ENCODE measurements around the gene PPP1R3C.

GRCh38 chr10:91632671-91633550 lies at the start of gene PPP1R3C:
- TF ChIP-seq CTCF (IDR thresholded peaks at IDR 0.05), result peak; percentile 16 to 41 (median 31)
- peak; percentile 70 for TF ChIP-seq POLR2A (IDR thresholded peaks at IDR 0.05)
- TF ChIP-seq EP300 (IDR thresholded peaks at IDR 0.05), result no peak
